ENCODE measurements around the gene ARHGAP19. TPM values are rescaled to one million over a fixed set of nuclear protein-coding genes. Genes with fewer than 3 reads are reported as not detected.

Gene ARHGAP19
- total RNA-seq, 2 donors from 2014 or later: 8.0 to 9.8 TPM

DNA sequence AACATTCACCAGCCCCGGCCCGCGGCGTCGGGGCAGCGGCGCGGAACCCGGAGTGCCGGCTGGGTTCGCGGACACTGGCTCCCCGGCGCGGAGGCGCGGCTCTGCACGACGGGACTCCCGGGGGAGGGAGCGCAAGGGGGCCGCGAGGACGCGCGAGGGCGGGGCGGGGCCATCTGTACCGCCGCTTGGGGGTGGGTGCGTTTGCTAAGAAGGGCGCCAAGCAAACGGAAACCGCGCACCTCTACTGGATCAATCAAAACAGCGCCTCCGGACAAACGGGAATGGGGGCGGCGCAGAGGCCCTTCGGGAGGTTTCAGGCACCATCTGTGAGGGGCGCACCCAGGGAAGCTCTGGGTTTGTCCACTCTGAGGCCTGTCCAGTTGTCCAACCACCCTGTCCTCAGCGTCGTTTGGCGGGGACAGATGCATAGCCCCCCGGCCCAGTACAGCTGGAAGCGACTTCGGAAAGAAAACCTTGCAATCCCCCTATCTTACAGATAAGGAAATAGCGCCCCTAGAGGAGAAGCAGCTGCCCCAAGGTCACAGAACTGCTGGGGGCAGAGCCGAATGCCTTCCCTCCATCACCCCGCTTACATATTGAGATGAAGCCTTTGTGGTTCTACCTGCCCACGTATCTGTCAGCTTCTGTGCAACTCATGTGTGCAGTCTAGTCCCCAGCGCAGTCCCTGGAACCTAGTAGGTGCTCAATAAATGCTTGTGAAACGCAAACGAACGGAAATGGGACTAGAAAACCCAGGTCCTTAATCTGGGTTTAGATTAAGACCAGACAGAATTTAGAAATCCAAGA is 96.0 kb downstream of the ARHGAP19 start:
- peak; percentile 64 for TF ChIP-seq CTCF (IDR thresholded peaks at IDR 0.05)
- H3K36me3 ChIP-seq: no peaks in the 10 kb centered on the region
- peaks cover 6% of the 10 kb centered on the region for H3K4me1 ChIP-seq
- peak overlapping the region in 1 of 2 donors; percentile 12 for H3K9ac ChIP-seq (ENCODE audit: low read depth in 2 of 2, low read length in 2 of 2)
- peak; percentile 58 for DNase-seq
- intact Hi-C loops (cut with DNase I): no loop called here
- no peaks in the 10 kb centered on the region for H3K9me3 ChIP-seq
- peak overlapping the region; percentile 37 for H3K4me3 ChIP-seq
- peaks cover 13% of the 10 kb centered on the region for H3K27me3 ChIP-seq
- H3K27ac ChIP-seq: no peak overlapping the region

GRCh38 chr10:97195706-97196222 is 96.7 kb downstream of the ARHGAP19 start:
- no peak for TF ChIP-seq CTCF (IDR thresholded peaks at IDR 0.05)
- H3K4me3 ChIP-seq: peak overlapping the region; percentile 37
- intact Hi-C loops (cut with DNase I): no loop called here
- no peak for DNase-seq
- H3K9me3 ChIP-seq: no peaks in the 10 kb centered on the region
- peak overlapping the region in 1 of 2 donors; percentile 12 for H3K9ac ChIP-seq (ENCODE audit: low read depth in 2 of 2, low read length in 2 of 2)
- H3K36me3 ChIP-seq: no peaks in the 10 kb centered on the region
- H3K27ac ChIP-seq: no peak overlapping the region
- H3K27me3 ChIP-seq: peaks cover 13% of the 10 kb centered on the region
- H3K4me1 ChIP-seq: peaks cover 6% of the 10 kb centered on the region

- Histone ChIP-seq H3K9me3 (no peaks in the 10 kb centered on the region), H3K9ac (ENCODE audit: low read depth in 2 of 2, low read length in 2 of 2) (no peak overlapping the region), H3K27me3 (peaks cover 13% of the 10 kb centered on the region), H3K4me3 (no peak overlapping the region), H3K27ac (no peak overlapping the region), H3K4me1 (peaks cover 6% of the 10 kb centered on the region), H3K36me3 (no peaks in the 10 kb centered on the region)
- intact Hi-C loops (cut with DNase I): no loop called here
- TF ChIP-seq CTCF (IDR thresholded peaks at IDR 0.05): no peak
- DNase-seq: no peak
Observed at GRCh38 chr10:97192952-97193435, 99.4 kb downstream of the ARHGAP19 start.

- H3K27me3 ChIP-seq: peaks cover 17% of the 10 kb centered on the region
- DNase-seq: no peak
Observed at GRCh38 chr10:97190450-97190849, 102.0 kb downstream of the ARHGAP19 start.

GRCh38 chr10:97188261-97188711 is 104.2 kb downstream of the ARHGAP19 start:
- Histone ChIP-seq H3K36me3 (no peaks in the 10 kb centered on the region), H3K4me1 (no peaks in the 10 kb centered on the region), H3K27ac (no peak overlapping the region), H3K9ac (ENCODE audit: low read depth in 2 of 2, low read length in 2 of 2) (no peak overlapping the region), H3K9me3 (no peaks in the 10 kb centered on the region), H3K27me3 (peaks cover 24% of the 10 kb centered on the region), H3K4me3 (no peak overlapping the region)
- no peak for TF ChIP-seq CTCF (IDR thresholded peaks at IDR 0.05)
- no peak for DNase-seq
- intact Hi-C loops (cut with DNase I): no loop called here

More at GRCh38 chr10:97190450-97190849, 102.0 kb downstream of the ARHGAP19 start:
- no peak overlapping the region for H3K9ac ChIP-seq (ENCODE audit: low read depth in 2 of 2, low read length in 2 of 2)
- no peak for TF ChIP-seq CTCF (IDR thresholded peaks at IDR 0.05)
- no peaks in the 10 kb centered on the region for H3K9me3 ChIP-seq
- intact Hi-C loops (cut with DNase I): no loop called here
- no peak overlapping the region for H3K4me3 ChIP-seq
- H3K36me3 ChIP-seq: no peaks in the 10 kb centered on the region
- no peak overlapping the region for H3K27ac ChIP-seq
- no peaks in the 10 kb centered on the region for H3K4me1 ChIP-seq

Measured in colonic mucosa (tissue), 4 donors.